Breast epithelium (tissue), 4 donors: ENCODE measurements around the gene FRMD4A. TPM values are rescaled to one million over a fixed set of nuclear protein-coding genes. Genes with fewer than 3 reads are reported as not detected.
"Not testable (repeated sequence)": the region's sequence is repeated elsewhere in the genome, so short reads cannot be mapped to it uniquely, and the experiment has no call there.

Source experiments
- DNase-seq, 2 donors: peaks; one replicate each; pipeline ENCODE4 v3.0.0-alpha.2; 2019; ENCODE audit warnings: low spot score in 2 of 2
- H3K27ac ChIP-seq, 2 donors: fragments of 200-600 bp; sonication (generic) in 1 of 2; one replicate each; pipeline ENCODE4 v1.5.1; 2016 to 2019; ENCODE audit warnings: mild to moderate bottlenecking in 1 of 2
- H3K27me3 ChIP-seq, 2 donors: fragments of 200-600 bp; sonication (generic) in 1 of 2; one replicate each; pipeline versions ENCODE4 v1.5.1 to v1.6.0; 2017 to 2019; ENCODE audit warnings: control low read depth in 1 of 2, mild to moderate bottlenecking in 1 of 2
- H3K36me3 ChIP-seq: fragments of 200-600 bp; one replicate; pipeline ENCODE4 v1.5.1; 2019
- H3K4me1 ChIP-seq, 2 donors: fragments of 200-600 bp; sonication (generic); one replicate each; pipeline ENCODE4 v1.5.1; 2016 to 2019; ENCODE audit warnings: control low read depth in 1 of 2
- H3K4me3 ChIP-seq, 3 donors: fragments of 200-600 bp; sonication (generic); 1 replicate in 2 of 3; 2 replicates in 1 of 3; pipeline ENCODE4 v1.5.1; 2016 to 2019; ENCODE audit warnings: mild to moderate bottlenecking in 3 of 3, moderate library complexity in 2 of 3
- H3K9me3 ChIP-seq, 2 donors: fragments of 200-600 bp; sonication (generic) in 1 of 2; one replicate each; pipeline ENCODE4 v1.5.1; 2016 to 2019; ENCODE audit warnings: control low read depth in 1 of 2
- CTCF ChIP-seq, 3 donors: fragments of 450-650 bp; IDR thresholded peaks; one replicate each; pipeline ENCODE4 v1.5.1; 2016 to 2017; ENCODE audit warnings: antibody characterized with exemption in 3 of 3, mild to moderate bottlenecking in 3 of 3, moderate library complexity in 3 of 3
- POLR2A ChIP-seq: fragments of 450-650 bp; IDR thresholded peaks from one replicate; pipeline ENCODE4 v1.6.1; 2016; ENCODE audit warnings: antibody characterized with exemption, mild to moderate bottlenecking, moderate library complexity
- POLR2AphosphoS5 ChIP-seq, 3 donors: sonication (generic); formaldehyde crosslinking; IDR thresholded peaks; one replicate each; pipeline ENCODE4 v1.6.1; 2017; ENCODE audit warnings: antibody characterized with exemption in 3 of 3
- intact Hi-C: fragments of 100-400 bp; cut with DNase I; formaldehyde crosslinking; loops from one replicate; pipeline ENCODE4 v1.15.1; 2023; ENCODE audit warnings: low total_unique reads
- total RNA-seq, 3 donors: library from RNA; depleted of rRNA; stranded (reverse); fragments of >200 nt; gene quantifications; one replicate each; pipeline ENCODE4 v1.1.0, GENCODE V29; 2016

The FRMD4A gene
- total RNA-seq, 3 donors from 2014 or later: 27.5 to 107 (median 34.4) TPM

GRCh38 chr10:14077430-14077829, 253.3 kb downstream of the FRMD4A start:
- intact Hi-C loops: no loop called here
- H3K4me3 ChIP-seq: no peak overlapping the region
- no peaks in the 10 kb centered on the region for H3K4me1 ChIP-seq
- no peaks in the 10 kb centered on the region for H3K27me3 ChIP-seq
- no peak overlapping the region for H3K27ac ChIP-seq
- TF ChIP-seq POLR2A (no peak), POLR2AphosphoS5 (IDR thresholded peaks at IDR 0.05) (no peak), CTCF (IDR thresholded peaks at IDR 0.05) (no peak)
- no peaks in the 10 kb centered on the region for H3K36me3 ChIP-seq
- H3K9me3 ChIP-seq: peaks cover 0 to 5% of the 10 kb centered on the region in 2 donors
- DNase-seq: no peak

GRCh38 chr10:14074062-14074884, 256.5 kb downstream of the FRMD4A start:
- no peaks in the 10 kb centered on the region for H3K36me3 ChIP-seq
- no peaks in the 10 kb centered on the region for H3K4me1 ChIP-seq
- no peak overlapping the region for H3K27ac ChIP-seq
- intact Hi-C loops: no loop called here
- no peaks in the 10 kb centered on the region for H3K27me3 ChIP-seq
- peak; percentile 81 for DNase-seq
- peaks cover 0 to 5% of the 10 kb centered on the region in 2 donors for H3K9me3 ChIP-seq
- TF ChIP-seq POLR2AphosphoS5 (IDR thresholded peaks at IDR 0.05): peak; percentile 17 to 81 (median 70)
- TF ChIP-seq CTCF (IDR thresholded peaks at IDR 0.05): no peak
- TF ChIP-seq POLR2A: no peak
- H3K4me3 ChIP-seq: peak overlapping the region in 2 of 3 donors; percentile 25 to 47

- TF ChIP-seq POLR2AphosphoS5 (IDR thresholded peaks at IDR 0.05): no peak
- TF ChIP-seq POLR2A: no peak
- TF ChIP-seq CTCF (IDR thresholded peaks at IDR 0.05): no peak
- no peak overlapping the region for H3K27ac ChIP-seq
- no peaks in the 10 kb centered on the region for H3K4me1 ChIP-seq
- peaks cover 0 to 6% of the 10 kb centered on the region in 2 donors for H3K9me3 ChIP-seq
- H3K27me3 ChIP-seq: no peaks in the 10 kb centered on the region
- no peak overlapping the region for H3K4me3 ChIP-seq
- H3K36me3 ChIP-seq: no peaks in the 10 kb centered on the region
- DNase-seq: no peak
- intact Hi-C loops: no loop called here
These were observed 258.2 kb downstream of the FRMD4A start for GRCh38 chr10:14072541-14072940.

- Histone ChIP-seq H3K9me3 (peaks cover 0 to 12% of the 10 kb centered on the region in 2 donors), H3K27ac (no peak overlapping the region), H3K4me1 (no peaks in the 10 kb centered on the region), H3K27me3 (no peaks in the 10 kb centered on the region), H3K36me3 (no peaks in the 10 kb centered on the region), H3K4me3 (no peak overlapping the region)
- DNase-seq: no peak
- TF ChIP-seq POLR2AphosphoS5 (IDR thresholded peaks at IDR 0.05): no peak
- no peak for TF ChIP-seq POLR2A
- TF ChIP-seq CTCF (IDR thresholded peaks at IDR 0.05): no peak
- intact Hi-C loops: no loop called here
These were observed 258.8 kb downstream of the FRMD4A start for GRCh38 chr10:14071956-14072355.

GRCh38 chr10:14068601-14069250, 262.0 kb downstream of the FRMD4A start:
- peaks cover 0 to 12% of the 10 kb centered on the region in 2 donors for H3K9me3 ChIP-seq
- H3K4me3 ChIP-seq: no peak overlapping the region
- no peak for DNase-seq
- H3K36me3 ChIP-seq: no peaks in the 10 kb centered on the region
- intact Hi-C loops: no loop called here
- H3K4me1 ChIP-seq: no peaks in the 10 kb centered on the region
- H3K27me3 ChIP-seq: no peaks in the 10 kb centered on the region
- no peak overlapping the region for H3K27ac ChIP-seq
- no peak for TF ChIP-seq CTCF (IDR thresholded peaks at IDR 0.05)

GRCh38 chr10:14067638-14068037, 263.1 kb downstream of the FRMD4A start:
- peaks cover 0 to 12% of the 10 kb centered on the region in 2 donors for H3K9me3 ChIP-seq
- DNase-seq, intact Hi-C loops, H3K4me3 ChIP-seq, H3K27ac ChIP-seq, H3K4me1 ChIP-seq, H3K36me3 ChIP-seq, H3K27me3 ChIP-seq: not testable (repeated sequence)
